ENCODE measurements around the gene SARNP. TPM values are rescaled to one million over a fixed set of nuclear protein-coding genes. Genes with fewer than 3 reads are reported as not detected.

Gene SARNP
- total and polyA plus RNA-seq, 7 donors = 38.3 to 98.0 (median 52.6) TPM

DNA sequence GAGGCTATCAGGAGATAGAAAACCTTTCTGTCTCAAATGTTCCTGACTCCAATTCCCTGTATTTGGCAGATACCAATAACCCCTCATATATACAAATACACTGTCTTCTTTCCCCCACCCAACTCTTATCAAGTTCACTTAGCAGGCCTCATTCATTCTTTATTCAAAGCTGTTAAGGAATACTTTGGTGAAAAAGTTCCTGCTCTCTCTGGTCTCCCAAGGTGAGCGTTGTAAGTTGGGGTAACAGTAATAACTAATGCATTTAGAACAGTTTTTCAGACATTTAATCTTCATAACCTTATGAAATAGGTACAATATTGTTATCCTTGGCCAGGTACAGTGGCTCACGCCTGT is 78.5 kb downstream of the SARNP start:
- Histone ChIP-seq H3K9me3 (no peaks in the 10 kb centered on the region), H3K36me3 (ENCODE audit: insufficient read depth in 1 of 2, low read depth in 1 of 2) (no peaks in the 10 kb centered on the region), H3K27me3 (ENCODE audit: insufficient read depth in 3 of 3, low read length in 2 of 3) (peaks cover 0 to 4% (median 0%) of the 10 kb centered on the region in 3 donors), H3K27ac (no peak overlapping the region), H3K4me1 (peaks cover 4% of the 10 kb centered on the region), H3K4me3 (peak overlapping the region; percentile 64)
- TF ChIP-seq, protein P1, sequence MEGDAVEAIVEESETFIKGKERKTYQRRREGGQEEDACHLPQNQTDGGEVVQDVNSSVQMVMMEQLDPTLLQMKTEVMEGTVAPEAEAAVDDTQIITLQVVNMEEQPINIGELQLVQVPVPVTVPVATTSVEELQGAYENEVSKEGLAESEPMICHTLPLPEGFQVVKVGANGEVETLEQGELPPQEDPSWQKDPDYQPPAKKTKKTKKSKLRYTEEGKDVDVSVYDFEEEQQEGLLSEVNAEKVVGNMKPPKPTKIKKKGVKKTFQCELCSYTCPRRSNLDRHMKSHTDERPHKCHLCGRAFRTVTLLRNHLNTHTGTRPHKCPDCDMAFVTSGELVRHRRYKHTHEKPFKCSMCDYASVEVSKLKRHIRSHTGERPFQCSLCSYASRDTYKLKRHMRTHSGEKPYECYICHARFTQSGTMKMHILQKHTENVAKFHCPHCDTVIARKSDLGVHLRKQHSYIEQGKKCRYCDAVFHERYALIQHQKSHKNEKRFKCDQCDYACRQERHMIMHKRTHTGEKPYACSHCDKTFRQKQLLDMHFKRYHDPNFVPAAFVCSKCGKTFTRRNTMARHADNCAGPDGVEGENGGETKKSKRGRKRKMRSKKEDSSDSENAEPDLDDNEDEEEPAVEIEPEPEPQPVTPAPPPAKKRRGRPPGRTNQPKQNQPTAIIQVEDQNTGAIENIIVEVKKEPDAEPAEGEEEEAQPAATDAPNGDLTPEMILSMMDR (IDR thresholded peaks at IDR 0.05) = no peak
- no peak for DNase-seq
- 76 to 87% (median 78%) methylated on average over 2 of the region's 2 CpGs for WGBS, 3 donors
- no peak for ATAC-seq
- intact Hi-C loops (cut with DNase I) = loop anchor here (2.0 to 5.0 kb wide), 3 partner anchors 60 to 288 kb away; no protein-coding TSS in a partner anchor

DNA sequence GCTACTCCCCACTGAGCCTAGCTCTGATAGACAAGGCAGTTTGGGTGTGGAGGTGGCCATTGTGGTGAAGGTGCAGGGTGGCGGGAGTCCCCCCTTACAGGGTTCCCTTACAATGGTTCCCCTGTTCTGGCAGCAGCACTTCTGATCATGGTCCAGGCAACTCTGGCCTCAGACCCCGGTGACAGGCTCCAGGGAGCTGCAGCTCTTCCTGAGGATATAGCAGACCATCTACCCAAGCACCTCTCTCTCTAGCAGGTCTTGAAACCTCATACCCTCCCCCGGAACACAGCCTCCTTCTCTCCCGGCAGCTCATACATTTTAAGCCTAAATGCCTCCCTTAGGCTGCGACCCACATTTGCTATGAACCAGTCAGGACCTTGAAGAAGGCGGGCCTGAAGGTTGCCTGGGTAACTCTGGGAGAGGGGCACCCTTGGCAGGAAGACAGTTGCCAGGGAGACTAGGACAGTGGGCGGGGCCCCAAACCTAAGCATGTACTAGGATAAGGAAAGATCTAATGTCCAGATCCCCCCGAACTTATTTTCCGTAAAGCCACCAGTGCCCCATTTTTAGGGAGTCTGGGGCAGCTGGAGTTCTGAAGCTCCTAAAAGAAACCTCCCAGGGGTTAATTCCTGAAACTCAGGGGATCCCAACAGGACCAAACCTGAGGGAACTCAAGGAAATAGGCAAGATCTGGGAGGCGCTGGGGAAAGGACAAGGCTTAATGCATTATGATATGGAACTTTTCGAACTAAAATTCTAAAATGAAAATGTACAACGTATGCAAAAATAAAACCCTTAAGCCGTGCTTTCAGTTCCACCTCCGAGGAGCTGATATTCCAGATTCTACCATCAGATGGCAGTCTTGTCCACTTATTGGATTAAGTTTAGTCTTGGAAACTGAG is 79.2 kb downstream of the SARNP start:
- intact Hi-C loops (cut with DNase I) = loop anchor here (2.0 to 5.0 kb wide), 3 partner anchors 60 to 289 kb away; no protein-coding TSS in a partner anchor
- 2 to 4% (median 2%) methylated on average over 14 of the region's 14 CpGs for WGBS, 3 donors
- H3K27ac ChIP-seq = no peak overlapping the region
- H3K9me3 ChIP-seq = no peaks in the 10 kb centered on the region
- DNase-seq = peak; percentile 72 to 77
- no peaks in the 10 kb centered on the region for H3K36me3 ChIP-seq (ENCODE audit: insufficient read depth in 1 of 2, low read depth in 1 of 2)
- peak; percentile 49 to 83 (median 70) for ATAC-seq
- H3K4me1 ChIP-seq = no peaks in the 10 kb centered on the region
- TF ChIP-seq, protein P1 (IDR thresholded peaks at IDR 0.05) = peak; percentile 93
- peak overlapping the region; percentile 64 for H3K4me3 ChIP-seq
- no peaks in the 10 kb centered on the region for H3K27me3 ChIP-seq (ENCODE audit: insufficient read depth in 3 of 3, low read length in 2 of 3)

DNA sequence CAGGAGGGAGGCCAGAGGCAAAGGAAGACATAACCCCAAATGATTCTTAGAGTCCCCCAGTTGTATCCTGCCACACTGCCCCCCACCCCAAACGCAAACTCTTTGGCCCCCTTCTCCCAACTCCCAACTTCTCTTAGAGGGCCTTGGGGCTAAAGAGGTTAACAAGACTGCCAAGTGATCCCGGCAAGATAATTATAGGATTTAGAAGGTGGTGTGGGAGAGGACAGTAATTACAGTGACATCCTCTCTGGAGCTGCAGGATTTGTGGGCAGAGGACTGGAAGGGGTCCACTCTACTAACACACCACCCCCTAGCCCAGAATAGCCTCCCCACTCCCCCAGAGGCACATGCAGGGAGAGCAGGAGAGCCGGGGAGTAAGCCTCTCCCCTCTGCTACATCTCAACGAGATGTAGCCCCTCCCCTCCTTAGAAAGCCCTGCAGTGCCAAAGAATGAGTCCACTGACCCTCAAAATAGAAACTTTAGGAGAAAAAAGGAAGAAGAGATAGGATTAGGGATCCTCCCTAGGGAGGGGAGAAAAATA is 79.9 kb downstream of the SARNP start:
- Histone ChIP-seq H3K9me3 (no peaks in the 10 kb centered on the region), H3K36me3 (ENCODE audit: insufficient read depth in 1 of 2, low read depth in 1 of 2) (no peaks in the 10 kb centered on the region), H3K27ac (no peak overlapping the region), H3K4me3 (peak overlapping the region; percentile 64), H3K27me3 (ENCODE audit: insufficient read depth in 3 of 3, low read length in 2 of 3) (no peaks in the 10 kb centered on the region), H3K4me1 (no peaks in the 10 kb centered on the region)
- ATAC-seq (peak in 1 of 4 donors; percentile 12), DNase-seq (no peak)
- WGBS, 3 donors = 12 to 15% (median 13%) methylated on average over 4 of the region's 4 CpGs
- intact Hi-C loops (cut with DNase I) = loop anchor here (2.0 to 5.0 kb wide), 3 partner anchors 61 to 290 kb away; no protein-coding TSS in a partner anchor
- TF ChIP-seq, protein P1 (IDR thresholded peaks at IDR 0.05) = no peak

DNA sequence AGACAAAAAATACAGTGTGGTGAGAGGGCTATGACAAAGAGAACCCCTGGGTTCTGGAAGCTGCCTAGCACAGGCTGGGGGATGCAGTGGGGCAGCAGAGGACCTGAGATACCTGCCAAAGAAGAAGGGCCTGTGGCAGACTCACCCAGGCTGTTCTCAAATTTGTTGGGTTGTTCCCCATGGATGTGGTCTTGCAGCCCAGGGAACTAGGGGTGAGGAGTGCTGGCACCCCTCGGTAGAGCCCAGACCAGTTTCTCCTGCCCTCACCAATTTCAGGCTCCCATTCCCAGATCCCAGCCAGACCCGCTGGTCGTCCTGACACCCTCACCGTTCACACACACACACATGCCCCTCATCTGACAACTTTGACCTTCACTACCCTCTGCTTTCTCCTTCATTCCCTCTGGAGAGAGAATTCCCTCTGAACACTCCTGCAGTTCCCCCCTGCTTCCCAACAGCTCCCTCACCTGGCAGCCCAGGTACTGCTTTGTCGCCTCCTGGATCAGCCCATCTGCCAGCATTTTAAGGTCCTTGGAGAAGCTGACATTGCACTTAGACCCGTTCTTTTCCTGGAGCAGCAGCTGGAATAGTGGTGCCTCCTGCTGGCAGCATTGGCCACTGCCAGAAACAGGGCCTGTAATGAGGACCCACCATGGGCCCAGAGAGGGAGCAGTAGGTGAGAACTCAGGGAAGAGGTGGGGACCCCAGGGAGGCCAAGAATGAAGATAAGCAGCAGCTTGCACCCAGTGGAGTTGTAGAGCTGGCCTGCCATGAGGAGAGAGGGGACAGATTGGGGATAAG is 80.5 kb downstream of the SARNP start:
- TF ChIP-seq, protein P1 (IDR thresholded peaks at IDR 0.05) = peak; percentile 63
- ATAC-seq (peak; percentile 60 to 76 (median 72)), DNase-seq (peak; percentile 60 to 78)
- intact Hi-C loops (cut with DNase I) = loop anchor here in 1 of 2 donors (5.0 kb wide), 1 partner anchor 290 kb away; no protein-coding TSS in a partner anchor
- no peak overlapping the region for H3K4me3 ChIP-seq
- H3K4me1 ChIP-seq = no peaks in the 10 kb centered on the region
- H3K36me3 ChIP-seq (ENCODE audit: insufficient read depth in 1 of 2, low read depth in 1 of 2) = peaks cover 0 to 4% of the 10 kb centered on the region in 2 donors
- H3K27me3 ChIP-seq (ENCODE audit: insufficient read depth in 3 of 3, low read length in 2 of 3) = no peaks in the 10 kb centered on the region
- WGBS, 3 donors = 15 to 30% (median 23%) methylated on average over 6 of the region's 6 CpGs
- H3K9me3 ChIP-seq = no peaks in the 10 kb centered on the region
- H3K27ac ChIP-seq = no peak overlapping the region

Data from psoas muscle (tissue), 8 donors.